GM20000 (cell line): ENCODE data around the gene VSX1.

Experiments
- DNase-seq: peaks from one replicate; pipeline ENCODE4 v3.0.0; 2012; ENCODE audit warnings: low spot score
- CTCF ChIP-seq: IDR thresholded peaks from 2 replicates; pipeline ENCODE4 v1.5.1; 2012; ENCODE audit warnings: mild to moderate bottlenecking, control low read depth; ENCODE audit errors: extremely low read depth, missing control alignments

The VSX1 gene

DNA sequence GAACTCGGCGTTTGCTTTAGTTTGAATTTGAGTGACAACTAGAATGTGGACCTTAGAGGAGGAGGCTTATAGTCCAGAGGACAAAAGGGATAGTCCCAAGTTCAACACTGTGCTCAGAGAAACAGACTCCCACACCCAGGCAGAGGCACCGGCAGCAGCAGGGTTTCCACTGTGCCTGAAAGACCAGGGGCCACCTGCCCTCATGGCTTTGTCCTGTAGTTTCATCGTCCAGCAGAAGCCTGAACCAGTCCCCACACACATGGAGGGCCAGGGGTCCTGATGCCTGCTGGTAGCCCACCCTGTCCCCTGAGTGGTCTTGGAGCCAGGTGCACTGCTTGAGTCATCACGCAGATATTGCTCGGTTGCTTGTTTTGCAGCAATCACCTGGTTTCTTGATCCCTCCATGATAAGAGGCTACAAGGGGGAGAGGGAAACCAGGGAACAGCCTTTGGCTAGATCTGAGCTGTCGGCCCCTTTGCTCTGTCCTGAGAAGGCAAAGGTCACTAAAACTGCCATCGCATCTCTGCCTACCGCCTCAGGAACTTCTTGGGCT, 16.8 kb downstream of the VSX1 start:
- no peak for TF ChIP-seq CTCF

DNA sequence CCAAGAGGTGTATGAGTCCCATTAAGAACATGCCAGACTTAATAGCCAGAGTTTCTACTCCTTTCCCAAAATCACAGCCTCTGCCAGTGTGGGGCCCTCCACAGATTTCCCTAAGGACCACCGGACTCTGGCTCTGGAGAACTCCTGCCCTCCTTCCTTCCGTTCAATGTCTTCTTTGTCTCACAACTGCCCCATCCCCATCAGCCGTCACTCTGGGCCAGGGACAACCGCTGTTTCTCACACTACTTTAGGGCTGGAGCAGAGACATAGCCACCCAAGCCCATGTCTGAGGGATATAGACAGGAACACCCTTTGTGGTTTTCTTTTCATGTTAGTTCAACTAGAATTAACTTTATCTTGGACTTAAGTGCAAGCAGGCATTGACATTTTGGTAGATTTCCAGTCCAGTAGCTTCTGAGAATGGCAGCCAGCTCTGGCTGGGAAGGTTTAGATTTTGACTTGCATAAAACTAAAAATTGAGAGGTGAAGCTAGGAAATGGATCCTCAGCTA, 17.3 kb downstream of the VSX1 start:
- no peak for TF ChIP-seq CTCF
- no peak for DNase-seq

More for the DNA sequence above, 16.8 kb downstream of the VSX1 start:
- no peak for DNase-seq

- DNase-seq: no peak
- no peak for TF ChIP-seq CTCF
Observed at GRCh38 chr20:25063981-25064380, 18.0 kb downstream of the VSX1 start.

GRCh38 chr20:25063546-25063945, 18.4 kb downstream of the VSX1 start:
- TF ChIP-seq CTCF: no peak

GRCh38 chr20:25062841-25063240, 19.1 kb downstream of the VSX1 start:
- DNase-seq: no peak
- no peak for TF ChIP-seq CTCF

More at GRCh38 chr20:25063546-25063945, 18.4 kb downstream of the VSX1 start:
- DNase-seq: no peak

GRCh38 chr20:25061821-25062530, 20.0 kb downstream of the VSX1 start:
- DNase-seq: no peak
- no peak for TF ChIP-seq CTCF

- DNase-seq: no peak
- no peak for TF ChIP-seq CTCF
Observed at GRCh38 chr20:25061103-25061799, 20.7 kb downstream of the VSX1 start.
